ENCODE measurements around the gene CCDC28B. TPM values are rescaled to one million over a fixed set of nuclear protein-coding genes. Genes with fewer than 3 reads are reported as not detected.

Gene CCDC28B
- total and polyA plus RNA-seq, 10 donors = 3.9 to 22.4 (median 6.9) TPM

DNA sequence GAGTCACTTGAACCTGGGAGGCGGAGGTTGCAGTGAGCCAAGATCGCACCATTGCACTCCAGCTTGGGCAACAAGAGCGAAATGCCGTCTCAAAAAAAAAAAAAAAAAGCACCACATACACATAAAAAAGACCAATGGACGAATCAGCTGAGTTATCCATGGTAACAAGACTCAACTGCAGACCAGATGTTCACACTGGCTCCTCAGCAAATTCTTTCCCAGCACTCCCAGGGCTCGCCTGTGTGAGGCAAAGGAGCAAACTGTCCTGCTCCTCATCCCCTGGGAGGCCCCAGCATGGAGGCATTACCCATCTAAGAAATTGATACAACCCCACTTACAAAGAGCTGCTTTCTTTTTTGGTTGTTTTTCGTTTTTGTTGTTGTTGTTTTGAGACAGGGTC is 18.6 kb downstream of the CCDC28B start:
- intact Hi-C loops (cut with DNase I; ENCODE audit: low total_unique reads) = no loop called here
- no peak for DNase-seq
- 90 to 96% (median 91%) methylated on average over 7 of the region's 7 CpGs for WGBS, 5 donors
- H3K4me1 ChIP-seq = peaks cover 26 to 56% (median 48%) of the 10 kb centered on the region in 6 donors
- TF ChIP-seq POLR2AphosphoS5 (IDR thresholded peaks at IDR 0.05) (no peak), POLR2A (IDR thresholded peaks at IDR 0.05) (no peak)
- TF ChIP-seq, protein P1, sequence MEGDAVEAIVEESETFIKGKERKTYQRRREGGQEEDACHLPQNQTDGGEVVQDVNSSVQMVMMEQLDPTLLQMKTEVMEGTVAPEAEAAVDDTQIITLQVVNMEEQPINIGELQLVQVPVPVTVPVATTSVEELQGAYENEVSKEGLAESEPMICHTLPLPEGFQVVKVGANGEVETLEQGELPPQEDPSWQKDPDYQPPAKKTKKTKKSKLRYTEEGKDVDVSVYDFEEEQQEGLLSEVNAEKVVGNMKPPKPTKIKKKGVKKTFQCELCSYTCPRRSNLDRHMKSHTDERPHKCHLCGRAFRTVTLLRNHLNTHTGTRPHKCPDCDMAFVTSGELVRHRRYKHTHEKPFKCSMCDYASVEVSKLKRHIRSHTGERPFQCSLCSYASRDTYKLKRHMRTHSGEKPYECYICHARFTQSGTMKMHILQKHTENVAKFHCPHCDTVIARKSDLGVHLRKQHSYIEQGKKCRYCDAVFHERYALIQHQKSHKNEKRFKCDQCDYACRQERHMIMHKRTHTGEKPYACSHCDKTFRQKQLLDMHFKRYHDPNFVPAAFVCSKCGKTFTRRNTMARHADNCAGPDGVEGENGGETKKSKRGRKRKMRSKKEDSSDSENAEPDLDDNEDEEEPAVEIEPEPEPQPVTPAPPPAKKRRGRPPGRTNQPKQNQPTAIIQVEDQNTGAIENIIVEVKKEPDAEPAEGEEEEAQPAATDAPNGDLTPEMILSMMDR (IDR thresholded peaks at IDR 0.05 in 8 of 11, conservative IDR thresholded peaks at IDR 0.05 in 3 of 11) = no peak
- H3K27ac ChIP-seq = no peak overlapping the region
- no peaks in the 10 kb centered on the region for H3K9me3 ChIP-seq
- peaks cover 0 to 67% (median 29%) of the 10 kb centered on the region in 6 donors for H3K36me3 ChIP-seq
- H3K27me3 ChIP-seq (replicated peaks in 1 of 7) = no peaks in the 10 kb centered on the region
- no peak overlapping the region for H3K4me3 ChIP-seq

DNA sequence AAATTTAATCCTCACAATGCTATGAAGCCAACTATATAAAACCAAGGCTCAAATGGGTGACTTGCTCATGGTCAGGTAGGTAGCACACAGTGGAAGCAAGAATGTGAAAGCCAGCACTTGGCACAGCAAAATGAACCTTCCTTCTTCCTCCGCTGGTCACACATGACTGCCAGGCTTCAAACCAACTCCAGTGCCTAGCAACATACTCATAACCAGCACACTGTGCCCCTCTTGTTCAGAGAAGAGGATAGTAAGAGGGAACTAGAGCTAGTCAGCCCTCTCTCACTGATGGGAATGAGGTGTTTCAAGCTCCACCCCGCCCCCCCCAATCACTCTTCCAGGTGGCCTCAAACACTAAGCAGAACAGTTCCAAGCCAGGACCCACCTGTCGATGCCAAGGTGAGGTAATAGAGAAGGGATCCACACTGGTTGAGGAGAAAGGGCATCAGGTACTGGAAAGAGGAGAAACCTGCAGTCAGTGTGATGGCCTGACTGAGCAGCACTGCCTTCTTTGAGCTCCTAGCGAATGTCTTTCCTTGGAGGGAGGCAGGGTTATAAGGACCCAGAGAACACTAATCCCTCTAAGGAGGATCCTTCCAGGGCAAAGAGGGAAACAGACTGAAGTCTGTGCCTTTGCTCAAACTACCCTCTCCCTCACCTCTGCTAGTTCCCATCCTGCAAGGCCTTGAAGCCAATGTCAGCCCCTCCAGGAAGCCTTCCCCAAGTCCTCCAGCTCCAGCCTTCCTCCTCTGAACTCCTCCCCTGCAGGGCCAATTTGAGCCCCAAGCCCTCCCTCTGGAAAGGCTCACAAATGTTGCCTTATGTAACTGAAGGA is 20.6 kb downstream of the CCDC28B start:
- intact Hi-C loops (cut with DNase I; ENCODE audit: low total_unique reads) = no loop called here
- peak overlapping the region in 5 of 8 donors; percentile 86 to 97 (median 92) for H3K27ac ChIP-seq
- peaks cover 0 to 67% (median 33%) of the 10 kb centered on the region in 6 donors for H3K36me3 ChIP-seq

DNA sequence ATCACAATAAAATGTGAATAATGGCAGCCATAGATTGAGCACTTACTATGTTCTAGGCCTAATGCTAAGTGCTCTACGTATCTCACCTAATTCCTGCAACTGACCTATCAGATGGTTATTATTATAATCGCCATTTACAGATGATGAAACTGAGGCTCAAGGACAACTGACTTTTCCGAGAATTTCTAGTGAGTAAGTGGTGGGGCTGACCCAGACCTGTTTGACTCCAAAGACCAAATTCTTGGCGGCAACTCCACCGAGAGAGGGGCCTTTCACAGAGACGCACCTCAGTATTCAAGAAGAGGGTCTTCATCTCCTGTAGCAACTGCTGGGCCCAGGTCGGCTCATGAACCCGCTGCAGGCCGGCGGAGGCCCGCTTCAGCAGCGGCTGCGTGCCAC is 21.2 kb downstream of the CCDC28B start:
- Histone ChIP-seq H3K27me3 (replicated peaks in 1 of 7) (no peaks in the 10 kb centered on the region), H3K9me3 (no peaks in the 10 kb centered on the region), H3K36me3 (peaks cover 0 to 67% (median 34%) of the 10 kb centered on the region in 6 donors), H3K27ac (peak overlapping the region; percentile 63 to 97 (median 88)), H3K4me3 (peak overlapping the region; percentile 64 to 91 (median 84)), H3K4me1 (peaks cover 21 to 64% (median 43%) of the 10 kb centered on the region in 6 donors)
- WGBS, 5 donors = 7 to 45% (median 18%) methylated on average over 5 to 13 of the region's 13 CpGs
- intact Hi-C loops (cut with DNase I; ENCODE audit: low total_unique reads) = no loop called here
- TF ChIP-seq, protein P1 (IDR thresholded peaks at IDR 0.05 in 8 of 11, conservative IDR thresholded peaks at IDR 0.05 in 3 of 11) = no peak
- TF ChIP-seq POLR2AphosphoS5 (IDR thresholded peaks at IDR 0.05) (no peak), POLR2A (IDR thresholded peaks at IDR 0.05) (no peak)
- DNase-seq = no peak

More for the DNA sequence above, 20.6 kb downstream of the CCDC28B start:
- 76 to 91% (median 89%) methylated on average over 4 of the region's 4 CpGs for WGBS, 5 donors
- H3K9me3 ChIP-seq = no peaks in the 10 kb centered on the region
- peak overlapping the region; percentile 64 to 91 (median 84) for H3K4me3 ChIP-seq
- peaks cover 23 to 64% (median 47%) of the 10 kb centered on the region in 6 donors for H3K4me1 ChIP-seq
- H3K27me3 ChIP-seq (replicated peaks in 1 of 7) = no peaks in the 10 kb centered on the region
- DNase-seq = no peak
- TF ChIP-seq POLR2AphosphoS5 (IDR thresholded peaks at IDR 0.05) = no peak
- TF ChIP-seq, protein P1 (IDR thresholded peaks at IDR 0.05 in 8 of 11, conservative IDR thresholded peaks at IDR 0.05 in 3 of 11) = no peak
- TF ChIP-seq POLR2A (IDR thresholded peaks at IDR 0.05) = no peak

Measured in spleen (tissue), 11 donors.